Kidney capillary endothelial cell (primary cell): Measurements from ENCODE around the gene NGFR.

Source experiments
- DNase-seq: peaks from one replicate; pipeline ENCODE4 v3.0.0-alpha.2; 2018; ENCODE audit warnings: low spot score

The NGFR gene

GRCh38 chr17:49515196-49515770 is 20.2 kb downstream of the NGFR start:
- no peak for DNase-seq

DNA sequence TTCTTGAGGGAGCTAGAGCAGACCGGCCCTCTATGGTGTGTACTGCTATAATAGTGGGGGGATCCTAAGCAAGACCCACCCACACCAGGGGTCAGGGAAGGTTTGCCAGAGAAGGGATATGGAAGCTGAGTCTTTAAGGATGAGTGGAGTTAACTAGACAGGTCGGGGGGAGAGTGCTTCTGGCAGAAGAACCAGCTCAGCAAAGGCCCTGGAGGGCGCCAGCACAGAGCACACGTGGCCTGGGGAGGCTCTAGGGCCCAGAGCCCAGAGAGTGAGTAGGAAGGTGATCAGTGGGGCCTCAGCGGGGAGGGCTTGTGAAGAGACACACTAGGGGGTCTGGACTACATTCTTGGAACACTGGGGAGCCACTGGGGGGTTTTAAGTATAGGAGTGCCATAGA is 21.1 kb downstream of the NGFR start:
- DNase-seq: no peak

DNA sequence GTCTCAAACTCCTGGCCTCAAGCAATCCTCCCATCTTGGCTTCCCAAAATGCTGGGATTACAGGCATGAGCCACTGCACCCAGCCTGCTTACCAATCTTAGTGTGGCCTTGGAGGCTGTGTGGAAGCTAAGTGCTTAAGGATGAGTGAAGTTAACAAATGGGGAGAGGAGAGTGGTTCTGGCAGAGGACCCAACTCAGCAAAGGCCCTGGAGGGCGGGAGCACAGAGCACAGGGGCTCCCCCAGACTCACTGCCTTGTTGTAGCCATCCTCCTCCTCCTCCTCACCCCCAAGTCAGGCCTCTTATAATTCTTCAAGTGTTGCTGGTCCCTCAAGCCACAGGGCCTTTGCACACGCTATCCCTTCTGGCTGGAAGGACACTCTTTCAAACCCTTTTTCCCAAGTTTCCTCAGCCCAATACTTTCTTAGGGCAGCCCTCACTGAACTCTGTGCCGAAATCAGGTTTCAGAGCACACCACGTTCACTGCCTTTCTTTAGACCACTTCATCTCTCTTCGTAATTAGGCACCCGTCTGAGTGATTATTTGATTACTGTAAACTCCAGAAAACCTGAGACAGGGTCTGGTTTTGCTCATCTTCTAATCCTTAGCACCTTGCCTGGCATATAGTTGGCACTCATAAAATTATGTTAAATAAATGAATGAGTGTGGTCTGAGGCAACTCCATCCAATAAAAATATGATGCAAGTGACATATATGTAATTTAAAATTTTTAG is 23.4 kb downstream of the NGFR start:
- DNase-seq: no peak

DNA sequence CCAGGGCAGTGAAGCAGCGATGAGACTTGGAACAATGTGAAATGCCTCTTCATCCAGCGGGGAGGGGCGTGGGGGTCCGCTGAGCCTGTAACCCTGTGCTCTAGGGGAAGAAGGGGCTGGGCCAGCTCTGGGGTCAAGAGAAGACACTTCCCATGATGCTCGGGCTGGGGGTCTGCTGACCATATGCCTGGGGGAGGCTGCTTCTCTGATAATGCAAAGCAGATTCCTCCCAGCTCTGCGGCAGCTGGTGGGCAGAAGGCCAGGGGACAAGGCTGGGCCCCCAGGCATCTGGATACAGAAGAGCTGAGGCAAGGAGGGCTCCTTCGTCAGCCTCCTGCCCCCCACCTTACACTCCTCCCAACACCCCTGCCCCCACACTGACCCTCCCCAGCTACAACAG is 24.7 kb downstream of the NGFR start:
- DNase-seq: no peak

- DNase-seq: no peak
These were observed 25.4 kb downstream of the NGFR start for GRCh38 chr17:49520386-49521087.

DNA sequence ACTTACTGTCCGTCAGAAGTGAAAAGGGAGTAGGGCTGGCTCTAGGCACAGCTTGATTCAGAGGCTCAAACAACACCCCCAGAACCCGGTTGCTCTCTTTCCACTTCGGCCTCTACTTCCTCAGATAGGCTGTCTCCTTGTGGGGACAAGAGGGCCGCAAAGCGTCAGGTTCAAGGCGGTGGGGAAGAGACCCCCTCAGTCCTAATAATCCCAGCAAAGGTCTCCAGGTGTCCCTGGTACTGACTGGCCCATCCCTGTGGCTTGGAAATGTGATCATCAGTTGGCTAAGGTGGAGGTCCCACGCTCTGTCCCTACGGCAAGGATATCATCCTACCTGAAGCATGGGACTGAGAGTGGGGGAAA is 26.0 kb downstream of the NGFR start:
- no peak for DNase-seq

GRCh38 chr17:49521471-49522356 is 26.6 kb downstream of the NGFR start:
- DNase-seq: no peak

DNA sequence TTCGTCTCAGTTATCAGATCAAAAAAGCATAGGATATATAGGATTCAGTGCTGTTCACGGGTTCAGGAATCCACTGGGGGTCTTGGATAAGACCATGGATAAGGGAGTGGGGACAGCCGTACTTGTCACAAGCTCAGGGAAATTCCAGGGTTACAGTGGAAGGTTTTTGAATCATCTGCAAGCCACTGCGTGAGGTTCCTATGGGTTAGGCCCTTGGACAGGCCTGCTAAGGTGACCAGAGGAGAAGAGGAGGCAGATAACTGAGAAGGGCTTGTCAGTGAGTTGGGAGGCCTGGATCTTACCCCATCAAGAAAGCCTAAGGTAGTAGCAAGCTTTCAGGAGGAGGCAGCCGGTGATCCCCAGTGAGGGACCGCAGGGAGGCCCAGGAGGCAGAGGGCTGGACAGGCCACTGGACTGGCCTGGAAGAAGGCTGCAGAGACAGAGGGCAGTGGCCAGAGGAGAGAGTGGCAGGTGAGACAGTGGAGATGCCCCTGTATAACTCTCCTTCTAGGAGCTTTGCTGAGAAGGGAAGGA is 27.3 kb downstream of the NGFR start:
- DNase-seq: no peak

DNA sequence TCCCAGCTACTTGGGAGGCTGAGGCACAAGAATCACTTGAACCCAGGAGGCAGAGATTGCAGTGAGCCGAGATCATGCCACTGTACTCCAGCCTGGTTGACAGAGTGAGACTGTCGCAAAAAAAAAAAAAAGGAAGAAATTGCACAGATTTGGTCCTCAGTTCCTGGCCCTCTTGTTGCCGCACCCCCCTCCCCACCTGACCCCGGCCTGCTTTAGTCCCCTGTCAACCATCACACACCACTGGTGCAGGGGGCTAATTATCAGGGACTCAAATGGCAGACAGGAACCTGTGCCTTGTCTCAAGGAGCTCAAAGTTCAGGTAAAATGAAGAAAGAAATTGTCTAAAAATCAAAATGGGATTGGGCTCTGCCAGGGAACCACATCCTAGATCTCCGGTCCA is 28.1 kb downstream of the NGFR start:
- DNase-seq: no peak

DNA sequence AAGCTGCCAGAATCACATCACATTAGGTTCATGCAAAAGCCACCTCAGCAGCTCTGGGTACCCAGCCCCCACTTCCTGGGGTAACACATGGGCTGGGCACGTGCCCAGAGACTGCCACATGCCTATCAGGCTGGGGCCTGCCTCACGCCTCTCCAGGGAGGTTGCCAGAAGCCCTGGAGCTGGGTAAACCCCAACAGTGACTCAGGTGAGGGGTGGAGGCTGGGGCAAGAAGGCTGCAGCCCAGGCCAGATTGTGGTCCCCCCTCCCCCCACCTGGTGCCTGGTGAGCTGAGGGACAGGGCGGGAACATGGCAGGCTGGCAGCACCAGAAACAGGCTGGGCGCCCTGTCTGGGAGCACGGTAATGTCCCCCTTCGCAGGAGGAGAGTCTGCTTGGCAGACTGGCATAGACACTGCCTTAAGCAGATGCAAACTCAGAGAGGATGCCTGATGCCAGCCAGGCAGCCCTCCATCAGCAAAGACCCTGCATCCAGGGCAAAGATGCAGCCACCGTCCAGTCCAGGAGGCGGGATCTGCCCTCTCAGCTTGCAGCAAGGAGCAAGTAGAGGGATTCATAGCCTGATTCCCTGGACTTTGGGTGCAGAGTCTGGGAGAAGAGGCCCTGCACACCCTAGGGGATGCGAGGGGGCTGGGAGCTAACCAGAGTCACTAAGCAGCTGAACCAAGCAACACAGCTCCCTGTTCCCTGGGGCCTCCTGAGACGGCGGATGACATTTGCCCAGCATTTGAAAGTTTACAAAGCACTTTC is 28.8 kb downstream of the NGFR start:
- DNase-seq: no peak

- DNase-seq: no peak
These were observed 29.6 kb downstream of the NGFR start for GRCh38 chr17:49524473-49525359.

DNA sequence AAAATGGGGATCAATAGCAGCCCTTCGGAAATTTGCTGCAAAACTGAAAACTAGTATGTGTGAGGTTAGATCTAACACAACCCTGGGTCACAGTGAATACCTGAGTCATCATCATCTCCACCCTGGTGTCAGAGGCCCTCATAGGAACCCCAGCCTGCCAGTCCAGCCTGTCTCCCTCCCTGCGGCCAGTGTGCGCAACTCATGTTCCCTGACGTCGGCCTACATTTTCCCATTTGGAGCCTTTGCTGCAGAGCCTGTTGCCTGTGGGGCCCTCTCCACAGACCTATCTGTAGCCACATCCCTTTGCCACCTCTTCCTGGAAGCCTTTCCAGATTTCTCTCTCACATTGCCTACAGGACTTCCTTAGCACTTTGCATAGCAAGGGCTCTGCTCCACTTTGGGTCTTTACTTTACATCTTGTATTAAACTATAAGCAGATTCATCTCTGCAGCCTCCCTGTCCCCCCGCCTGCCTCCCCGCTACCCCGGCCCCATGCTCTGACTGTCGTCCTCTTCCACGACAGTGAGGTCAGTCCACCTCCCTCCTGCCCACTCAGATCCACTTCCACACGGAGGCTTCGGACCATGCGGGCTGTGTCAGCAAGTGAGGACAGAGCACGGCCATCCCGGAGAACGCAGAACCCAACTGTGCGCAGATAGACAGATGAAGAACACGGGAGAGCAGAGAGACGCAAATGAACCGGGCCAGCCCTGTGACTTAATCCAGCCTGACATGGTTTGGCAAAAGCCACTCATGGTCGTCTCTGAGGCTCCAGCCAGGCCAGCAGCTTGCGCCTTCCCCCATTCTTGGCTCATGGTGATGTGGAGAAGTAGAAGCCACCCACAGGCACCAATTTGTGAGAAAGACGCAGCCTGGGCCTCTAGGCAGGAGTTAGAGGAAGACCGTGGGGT is 31.0 kb downstream of the NGFR start:
- no peak for DNase-seq

GRCh38 chr17:49527927-49528651 is 33.0 kb downstream of the NGFR start:
- no peak for DNase-seq

DNA sequence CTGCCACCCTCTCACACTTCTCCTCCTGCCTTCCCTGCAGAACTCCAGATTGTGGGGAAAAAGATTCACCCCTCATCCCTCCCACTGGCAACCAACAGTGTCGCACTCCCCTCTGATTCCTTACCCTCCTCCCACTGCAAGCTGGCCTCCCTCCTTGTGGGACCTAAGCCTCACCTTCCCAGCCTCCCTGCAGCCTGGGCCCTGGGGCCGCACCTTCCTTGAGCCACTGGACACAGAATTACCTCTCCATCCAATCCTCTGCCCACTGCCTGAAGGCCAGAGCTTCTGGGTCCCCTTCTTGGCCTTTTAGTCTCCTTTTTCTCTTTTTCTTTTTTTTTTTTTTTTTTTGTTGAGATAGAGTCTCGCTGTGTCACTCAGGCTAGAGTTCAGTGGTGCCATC is 33.9 kb downstream of the NGFR start:
- DNase-seq: no peak

DNA sequence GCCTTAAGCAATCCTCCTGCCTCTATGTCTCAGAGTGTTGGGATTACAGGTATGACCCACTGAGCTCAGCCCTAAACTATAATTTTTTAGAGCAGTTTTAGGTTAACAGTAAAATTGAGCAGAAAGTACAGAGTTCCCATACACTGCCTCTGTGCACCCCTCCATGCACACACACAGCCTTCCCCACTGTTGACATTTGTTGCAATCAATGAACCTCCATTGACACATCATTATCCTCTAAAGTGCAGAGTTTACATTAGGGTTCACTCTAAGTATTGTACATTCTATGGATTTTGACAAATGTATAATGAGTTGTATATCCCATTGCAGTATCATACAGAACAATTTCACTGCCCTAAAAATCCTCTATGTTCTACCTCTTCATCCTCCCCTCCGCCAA is 35.0 kb downstream of the NGFR start:
- DNase-seq: no peak

GRCh38 chr17:49543860-49544259 is 48.8 kb downstream of the NGFR start:
- DNase-seq: no peak

GRCh38 chr17:49545007-49545660 is 50.0 kb downstream of the NGFR start:
- no peak for DNase-seq
